NCI-H128 (cell line): ENCODE data around the gene PTH1R.

Experiments used
- DNase-seq: peaks from one replicate; lab custom pipeline; 2025; ENCODE audit not compliant: unreplicated experiment; lab: John Stamatoyannopoulos, UW

The PTH1R gene

DNA sequence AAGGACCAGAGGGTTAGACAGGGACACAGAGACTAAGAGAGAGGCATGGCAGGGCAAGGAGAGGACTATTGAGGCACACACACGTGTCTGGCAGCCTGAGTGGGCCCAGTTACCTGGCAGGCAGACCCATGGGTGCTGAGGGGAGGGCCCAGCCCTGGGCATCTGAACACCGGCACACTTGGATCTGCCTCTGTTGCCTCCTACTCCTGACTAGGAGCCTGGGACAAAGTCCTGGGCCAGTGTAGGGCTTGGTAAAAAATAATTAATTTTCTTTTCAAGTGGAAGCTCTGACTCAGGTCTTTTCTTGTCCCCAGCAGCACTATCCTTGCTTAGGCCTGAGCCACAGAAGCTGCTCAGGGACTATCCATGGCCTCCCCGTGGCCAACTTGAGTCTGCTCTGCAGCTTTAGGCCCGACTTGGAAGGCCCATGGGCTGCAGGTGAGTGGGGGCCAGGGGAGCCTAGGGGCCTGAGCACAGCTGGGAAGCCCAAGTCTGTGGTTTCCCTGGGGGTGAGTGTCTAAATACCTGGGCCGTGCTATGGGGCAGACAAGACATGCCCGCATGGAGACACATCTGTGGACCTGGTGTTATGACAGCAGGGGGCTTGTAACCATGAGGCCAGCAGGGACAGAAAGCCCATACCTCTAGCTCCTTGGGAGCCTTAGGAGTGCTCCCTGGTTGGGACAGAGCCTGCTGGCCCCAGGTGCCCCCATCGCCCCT, at the start of gene PTH1R:
PTH1R (plus strand) TSS at position 316 of the 720 bp plus-strand sequence. CDS start 5,839 bp downstream, outside the sequence.
- DNase-seq: no peak

DNA sequence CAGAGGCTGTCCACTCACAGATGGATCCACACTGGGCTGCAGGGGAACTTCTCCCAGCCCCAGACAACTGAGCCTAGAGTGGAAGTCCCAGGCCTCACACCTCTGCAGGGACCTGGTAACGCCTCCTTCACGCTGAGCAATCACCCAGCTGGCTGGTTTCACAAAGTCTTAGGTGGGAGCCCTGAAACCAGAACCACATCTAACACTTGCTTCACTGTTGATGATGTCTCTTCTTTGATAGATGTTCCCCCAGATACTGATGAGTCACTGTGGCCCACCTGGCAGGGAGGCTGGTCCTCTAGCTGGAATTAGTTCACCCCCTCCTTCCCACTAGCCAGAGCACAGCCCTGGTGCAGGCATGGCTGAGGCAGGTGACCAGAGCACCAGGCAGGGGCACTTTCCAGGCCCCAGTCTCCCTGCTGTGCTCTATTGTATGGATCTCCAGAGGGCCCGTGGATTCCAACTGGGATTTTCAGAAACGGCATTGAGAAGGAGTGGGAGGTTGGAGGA, 47.8 kb upstream of the PTH1R start:
- DNase-seq: no peak

DNA sequence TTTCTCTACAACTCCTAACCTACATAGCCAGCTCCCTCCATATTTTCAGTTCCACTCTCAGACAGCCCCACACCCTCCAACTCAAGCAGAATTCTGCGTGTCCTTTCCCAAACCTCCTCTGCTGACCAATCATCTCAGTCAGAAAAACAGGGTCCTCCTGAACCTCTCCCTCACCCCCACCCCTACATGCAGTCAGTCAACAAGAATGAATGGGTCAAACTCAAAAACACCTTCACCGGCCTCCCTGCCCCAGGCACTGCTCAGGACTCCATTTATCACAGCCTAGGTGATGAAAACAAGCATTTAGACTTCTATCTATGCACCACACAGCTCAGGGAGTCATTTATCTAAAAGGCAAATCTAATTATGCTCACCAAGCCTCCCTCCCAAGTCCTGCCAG, 46.7 kb upstream of the PTH1R start:
- no peak for DNase-seq

DNA sequence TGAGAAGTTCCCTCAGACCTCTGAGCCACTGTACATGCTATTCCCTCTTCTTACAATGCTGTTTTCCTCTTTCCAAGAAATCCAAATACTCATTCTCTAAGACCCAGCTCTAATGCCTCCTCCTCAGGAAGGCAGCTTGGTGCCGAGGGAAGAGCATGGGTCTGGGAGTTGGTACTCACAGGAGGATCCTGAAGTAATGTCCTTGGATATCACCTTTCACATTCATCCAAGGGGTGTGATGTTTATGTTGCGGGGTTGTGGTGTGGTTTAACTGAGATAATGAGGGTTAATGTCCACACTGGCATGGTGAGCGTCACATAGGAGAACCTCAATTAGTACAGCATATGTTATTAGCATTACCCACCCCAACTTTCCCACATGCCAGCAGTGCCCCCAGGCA, 46.2 kb upstream of the PTH1R start:
- DNase-seq: no peak

DNA sequence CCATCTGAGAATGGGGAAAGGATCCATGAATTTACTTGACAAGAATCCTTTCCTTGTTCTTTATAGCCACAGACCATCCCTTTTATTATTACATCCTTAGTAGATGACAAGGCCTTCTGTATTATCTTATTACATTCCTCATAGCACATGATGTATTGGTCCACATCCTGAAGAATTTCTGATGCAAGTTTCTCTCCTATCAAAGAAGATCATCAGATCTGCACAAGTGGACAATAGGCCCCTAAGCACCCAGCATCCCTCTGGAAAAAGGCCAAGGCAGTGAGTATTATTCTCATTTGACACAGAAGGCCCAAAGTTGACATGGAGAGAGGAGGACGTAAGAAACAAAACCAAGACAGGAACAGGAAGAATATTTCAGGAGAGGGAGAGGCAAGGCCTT, 45.7 kb upstream of the PTH1R start:
- no peak for DNase-seq

DNA sequence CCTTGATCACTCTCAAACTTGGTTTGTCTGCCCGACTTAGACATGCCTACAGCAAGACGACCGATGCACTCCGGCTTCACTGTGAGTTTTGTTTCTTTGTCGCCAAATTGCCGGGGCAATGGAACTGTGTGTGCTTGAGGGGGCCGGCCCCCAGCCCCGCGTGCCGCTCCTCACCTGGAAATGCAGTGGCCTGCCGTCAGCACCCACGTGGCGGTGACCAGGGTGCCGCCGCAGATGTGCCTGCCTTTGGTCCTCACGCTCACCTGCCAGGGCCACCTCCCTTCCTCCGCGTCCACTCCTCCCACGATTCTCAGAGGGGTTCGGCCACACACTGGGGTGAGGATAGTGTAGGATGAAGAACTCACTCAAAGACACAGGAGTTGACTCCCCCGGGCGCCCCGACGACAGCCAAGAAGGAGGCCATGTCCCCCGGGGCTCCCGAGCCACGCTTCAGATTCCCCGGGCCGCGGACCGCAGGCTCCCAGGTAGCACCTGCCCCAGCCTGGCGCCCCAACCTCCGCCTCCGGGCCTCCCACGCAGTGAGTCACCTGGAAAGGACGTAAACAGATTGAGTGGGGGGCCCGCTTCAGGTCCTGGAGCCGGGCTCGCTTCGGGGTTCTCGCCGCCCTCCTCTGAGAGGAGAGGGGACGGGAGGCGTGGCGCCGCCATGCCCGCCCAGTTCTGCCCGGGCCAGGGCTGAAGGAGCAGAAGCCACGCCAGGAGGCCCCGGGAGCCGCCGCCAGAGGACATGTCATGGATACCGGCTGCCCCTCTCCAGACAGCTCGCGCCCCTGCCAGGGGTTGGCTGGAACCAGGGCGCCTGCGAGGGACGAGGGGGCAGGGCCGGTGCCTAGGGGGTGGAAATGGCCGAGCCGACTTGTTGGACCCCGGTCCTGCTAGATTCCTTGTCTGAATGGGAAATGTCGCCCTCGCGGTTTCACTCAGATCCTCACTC, 43.9 kb upstream of the PTH1R start:
- no peak for DNase-seq

DNA sequence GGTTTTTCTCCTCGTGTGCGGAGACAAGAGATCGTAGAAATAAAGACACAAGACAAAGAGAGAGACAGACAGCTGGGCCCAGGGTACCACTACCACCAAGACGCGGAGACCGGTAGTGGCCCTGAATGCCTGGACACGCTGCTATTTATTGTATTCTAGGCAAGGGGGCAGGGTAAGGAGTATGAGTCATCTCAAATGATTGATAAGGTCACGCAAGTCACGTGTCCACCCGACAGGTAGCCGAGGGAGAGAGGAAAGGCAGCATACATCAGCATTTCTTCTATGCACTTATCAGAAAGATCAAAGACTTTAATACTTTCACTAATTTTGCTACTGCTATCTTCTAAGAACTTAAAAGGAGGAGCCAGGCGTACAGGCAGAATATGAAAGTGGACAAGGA, 42.5 kb upstream of the PTH1R start:
- DNase-seq: no peak

DNA sequence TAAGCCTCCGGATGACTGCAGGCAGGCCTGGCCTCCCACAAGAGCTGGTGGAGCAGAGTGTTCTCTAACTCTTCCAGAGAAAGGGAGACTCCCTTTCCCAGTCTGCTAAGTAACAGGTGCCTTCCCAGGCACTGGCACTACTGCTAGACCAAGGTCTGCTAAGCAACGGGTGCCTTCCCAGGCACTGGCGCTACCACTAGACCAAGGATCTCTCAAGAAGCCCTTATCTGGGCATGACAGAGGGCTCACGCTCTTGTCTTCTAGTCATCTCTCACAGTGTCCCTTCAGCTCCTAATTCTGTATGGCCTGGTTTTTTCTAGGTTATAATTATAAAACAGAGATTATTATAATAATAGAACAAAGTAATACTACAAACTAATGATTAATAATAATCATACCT, 42.0 kb upstream of the PTH1R start:
- no peak for DNase-seq

DNA sequence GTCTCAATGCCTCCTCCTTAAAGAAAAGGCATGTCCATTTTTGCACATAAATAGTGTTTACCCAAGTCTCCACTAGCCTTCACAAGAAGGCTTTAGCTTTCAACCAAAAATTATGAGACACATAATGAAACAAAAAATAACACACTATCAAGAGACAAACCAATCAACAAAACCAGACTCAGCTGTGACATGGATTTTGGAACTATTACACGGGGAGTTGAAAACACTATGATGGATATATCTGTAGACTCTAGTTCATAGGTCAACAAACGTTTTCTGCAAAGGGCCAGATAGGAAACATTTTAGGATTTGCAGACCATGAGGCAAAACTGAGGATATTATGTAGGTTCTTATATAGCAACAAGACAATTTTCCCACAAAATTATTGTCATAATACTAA, 39.2 kb upstream of the PTH1R start:
- no peak for DNase-seq

DNA sequence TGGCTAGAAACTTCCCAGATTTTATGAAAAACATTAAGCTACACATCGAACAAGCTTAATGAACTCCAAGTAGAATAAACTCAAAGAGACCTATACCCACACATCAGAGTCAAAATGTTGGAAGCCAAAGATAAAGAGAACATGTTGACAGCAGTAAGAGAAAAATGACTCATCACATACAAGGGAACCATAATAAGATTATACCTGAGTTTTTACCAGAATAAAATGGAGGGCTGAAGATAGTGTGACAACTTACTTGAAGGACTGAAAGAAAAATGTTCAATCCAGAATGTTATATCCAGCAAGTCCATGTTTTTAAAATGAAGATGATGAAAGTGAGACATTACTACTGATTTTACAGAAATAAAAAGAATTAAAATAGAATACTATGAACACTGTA, 37.0 kb upstream of the PTH1R start:
- no peak for DNase-seq

DNA sequence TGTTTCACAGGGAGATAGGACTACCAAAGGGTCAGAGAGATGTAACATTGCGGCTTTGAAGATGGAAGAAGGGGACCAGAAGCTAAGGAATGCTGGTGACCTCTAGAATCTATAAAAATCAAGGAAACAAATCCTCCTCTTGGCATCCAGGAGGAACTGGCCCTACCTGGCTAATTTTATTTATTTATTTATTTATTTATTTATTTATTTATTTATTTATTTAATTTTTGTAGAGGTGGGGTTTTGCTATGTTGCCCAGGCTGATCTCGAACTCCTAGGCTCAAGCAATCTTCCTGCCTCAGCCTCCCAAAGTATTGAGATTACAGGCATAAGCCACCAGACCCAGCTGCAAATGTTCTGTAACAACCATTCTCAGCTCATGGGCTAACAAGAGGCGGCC, 34.0 kb upstream of the PTH1R start:
- DNase-seq: no peak

DNA sequence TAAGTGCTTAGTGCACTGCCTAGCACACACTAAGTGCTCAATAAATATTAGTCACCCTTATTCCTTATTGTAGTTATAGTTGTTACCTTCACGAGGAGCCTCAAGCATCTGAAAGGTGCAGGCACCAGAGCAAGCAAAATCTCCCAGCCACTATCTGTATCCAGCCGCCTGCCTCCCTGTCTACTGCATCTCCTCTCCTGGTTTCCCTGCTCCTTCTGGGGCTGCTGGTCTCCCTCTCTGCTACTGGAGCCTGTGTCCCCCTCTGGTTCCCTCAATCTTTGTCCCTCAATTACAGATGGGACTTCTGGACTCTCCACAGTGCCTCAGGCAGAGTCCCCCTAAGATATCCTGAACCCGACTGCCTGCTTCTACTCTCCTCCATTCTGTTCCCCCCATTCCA, 33.1 kb upstream of the PTH1R start:
- no peak for DNase-seq

DNA sequence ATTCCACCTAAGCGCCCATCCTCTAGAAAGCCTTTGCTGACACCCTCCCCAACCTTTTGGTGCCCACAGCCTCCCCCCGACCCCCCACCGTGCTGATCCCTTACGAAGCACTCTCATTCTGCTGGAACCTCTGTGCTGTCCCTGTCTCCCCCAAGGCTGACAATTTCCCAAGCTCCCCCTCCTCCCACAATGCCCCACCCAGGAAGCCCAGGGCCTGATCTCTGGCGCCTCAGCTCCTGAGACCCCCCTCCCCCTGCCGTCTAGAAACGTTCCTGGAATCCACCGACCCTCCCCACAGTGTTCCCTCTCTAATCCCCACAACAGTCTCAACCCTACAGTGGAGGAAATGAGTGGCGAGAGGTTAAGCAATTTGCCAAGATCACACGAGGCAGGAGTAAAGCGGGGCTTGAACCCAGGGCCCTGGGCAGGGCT, 32.6 kb upstream of the PTH1R start:
- no peak for DNase-seq

DNA sequence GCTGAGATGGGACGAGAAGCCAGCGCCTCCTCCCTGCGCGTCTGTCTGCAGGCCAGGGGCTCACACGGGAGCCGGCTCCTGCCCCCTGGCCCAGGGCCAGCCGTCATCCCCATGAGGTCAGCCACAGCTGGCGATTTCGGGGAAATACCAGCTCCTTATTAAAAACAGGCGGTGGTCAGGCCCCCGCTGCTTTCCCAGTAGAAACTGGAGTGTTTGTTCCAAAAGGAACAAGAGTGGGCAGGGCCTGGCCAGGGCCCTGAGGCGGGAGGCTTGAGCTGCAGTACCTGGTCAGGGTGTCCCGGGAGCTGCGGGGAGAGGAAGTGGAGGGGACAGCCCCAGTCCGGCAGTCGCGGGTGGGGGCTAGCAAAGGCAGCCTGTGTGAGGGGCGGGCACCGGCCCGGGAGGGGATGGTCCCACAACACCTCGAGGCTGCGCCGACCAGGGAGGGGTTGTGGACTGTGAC, 32.1 kb upstream of the PTH1R start:
- no peak for DNase-seq

DNA sequence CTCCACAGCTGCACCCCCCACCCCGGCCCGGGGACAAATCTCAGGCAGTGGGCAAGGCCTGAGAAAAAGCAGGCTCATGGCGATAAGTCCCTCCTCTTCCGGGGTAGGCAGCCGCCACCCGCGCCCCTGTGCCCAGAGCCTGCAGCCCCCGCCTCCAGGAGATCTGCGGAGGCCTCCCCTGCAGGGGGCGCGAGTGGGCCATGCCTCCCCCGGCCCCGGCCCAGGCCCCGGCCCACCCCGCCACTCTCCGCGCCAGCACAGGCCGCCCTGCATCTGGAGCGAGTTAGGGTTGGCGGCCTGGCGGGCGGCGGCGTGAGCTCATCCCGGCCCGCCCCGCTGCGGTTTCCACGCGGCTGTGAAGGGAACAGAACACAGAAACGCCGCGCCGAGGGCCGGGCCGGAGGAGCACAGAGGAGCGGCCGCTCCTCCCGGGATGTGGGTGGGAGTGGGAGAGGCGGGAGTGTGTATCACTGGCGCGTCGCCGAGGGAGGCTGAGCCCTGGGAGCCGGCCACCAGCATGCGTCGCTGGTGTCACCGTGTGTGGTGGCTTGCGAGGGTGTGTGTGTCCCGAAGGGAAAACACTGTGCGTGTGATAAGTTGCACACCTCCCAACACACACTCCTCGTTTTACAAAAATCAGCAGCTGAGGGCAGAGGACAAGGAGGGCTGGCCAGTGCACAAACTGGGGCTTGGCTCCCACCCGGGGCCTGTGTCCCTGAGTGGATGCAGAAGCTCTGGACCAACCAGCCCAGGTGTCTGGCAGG, 31.5 kb upstream of the PTH1R start:
- DNase-seq: no peak

DNA sequence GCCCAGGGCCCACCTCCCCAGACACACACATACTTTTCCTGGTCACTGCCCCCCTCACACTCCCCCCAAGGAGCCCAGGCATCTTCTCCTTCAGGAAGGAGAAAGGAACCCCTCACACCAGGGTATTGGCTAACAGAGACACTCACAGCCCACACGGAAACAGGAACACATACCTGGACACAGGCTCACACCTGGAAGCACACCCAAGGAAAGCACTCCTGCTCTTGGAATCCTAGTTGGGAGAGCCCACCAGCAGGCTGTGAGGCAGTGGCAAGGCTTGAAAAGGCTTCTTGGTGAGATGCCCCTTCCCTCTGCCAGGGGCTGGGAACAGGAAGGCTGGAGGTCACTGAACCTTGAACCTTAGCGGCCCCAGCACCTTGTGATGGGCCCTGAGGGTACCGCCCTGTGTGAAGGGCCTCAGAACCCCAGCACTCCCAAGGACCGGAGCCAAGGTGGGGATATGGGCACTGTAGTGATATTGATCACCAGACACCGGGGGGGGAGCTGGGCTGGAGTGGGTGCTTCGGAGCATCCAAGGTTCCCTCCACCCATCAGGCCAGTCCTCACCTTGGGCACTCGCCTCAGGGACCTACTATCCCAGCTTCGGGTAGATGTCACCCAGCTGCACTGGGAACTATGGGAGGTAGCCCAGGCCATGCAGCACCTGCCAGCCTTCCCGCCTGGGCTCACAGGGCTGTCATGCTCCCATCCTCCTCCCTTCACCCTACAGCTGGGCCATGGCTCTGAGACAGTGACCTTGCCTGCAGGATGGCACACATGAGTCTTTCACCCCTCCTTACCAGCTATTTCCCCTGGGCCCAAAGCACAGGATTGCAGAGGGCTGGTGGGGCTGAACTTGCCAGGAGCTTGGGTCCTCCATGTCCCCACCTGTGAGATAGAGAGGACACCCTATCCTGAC, 30.6 kb upstream of the PTH1R start:
- no peak for DNase-seq

DNA sequence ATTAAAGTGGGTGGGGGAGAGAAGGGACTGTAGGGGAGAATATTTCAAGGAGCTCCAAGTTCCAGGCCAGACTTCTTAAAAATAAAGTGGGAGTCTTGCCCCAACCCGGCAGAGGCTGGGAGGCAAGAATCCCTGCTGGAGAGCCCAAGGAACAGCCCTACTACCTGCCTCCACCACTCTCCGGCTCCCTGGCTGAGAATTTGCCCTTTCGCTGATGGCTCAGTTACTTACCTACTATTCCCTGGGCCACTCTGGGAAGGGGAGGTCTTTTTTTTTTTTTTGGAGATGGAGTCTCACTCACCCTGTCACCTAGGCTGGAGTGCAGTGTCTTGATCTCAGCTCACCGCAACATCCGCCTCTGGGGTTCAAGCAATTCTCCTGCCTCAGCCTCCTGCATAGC, 29.8 kb upstream of the PTH1R start:
- no peak for DNase-seq

DNA sequence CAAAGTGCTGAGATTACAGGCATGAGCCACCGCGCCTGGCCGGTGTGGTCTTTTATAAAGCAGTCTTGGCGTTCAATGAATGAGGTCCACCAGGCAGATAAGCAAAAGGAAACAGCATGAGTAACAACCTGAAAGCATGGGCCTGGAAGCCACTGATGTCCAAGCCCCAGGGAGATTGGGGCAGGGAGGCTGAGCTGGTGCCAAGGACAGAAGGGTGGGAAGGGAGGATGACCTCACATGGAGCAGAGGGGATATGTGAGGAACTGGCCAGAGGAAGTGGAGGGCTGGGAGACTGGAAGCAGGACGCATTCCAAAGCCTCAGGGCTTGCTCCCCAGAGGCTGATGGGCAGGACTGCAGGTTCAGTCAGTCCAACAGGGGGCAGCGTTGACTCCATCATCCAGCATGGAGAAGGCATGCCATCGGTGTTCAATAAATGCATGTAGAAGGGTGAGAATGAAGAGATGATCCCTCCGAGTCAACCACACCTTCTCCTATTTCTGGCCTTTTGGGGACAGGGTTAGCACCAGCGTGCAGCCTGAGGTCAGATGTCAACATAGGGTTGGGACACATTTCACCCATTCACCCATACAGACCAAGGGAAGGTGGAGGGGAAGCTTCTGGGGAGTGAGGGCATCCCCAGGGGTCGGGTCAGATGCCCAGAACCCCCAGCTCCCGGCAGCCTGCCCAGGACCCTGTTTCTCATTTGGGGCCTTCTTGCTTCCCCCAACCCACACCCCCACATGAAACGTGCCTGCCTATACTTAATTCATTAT, 29.1 kb upstream of the PTH1R start:
- DNase-seq: no peak

DNA sequence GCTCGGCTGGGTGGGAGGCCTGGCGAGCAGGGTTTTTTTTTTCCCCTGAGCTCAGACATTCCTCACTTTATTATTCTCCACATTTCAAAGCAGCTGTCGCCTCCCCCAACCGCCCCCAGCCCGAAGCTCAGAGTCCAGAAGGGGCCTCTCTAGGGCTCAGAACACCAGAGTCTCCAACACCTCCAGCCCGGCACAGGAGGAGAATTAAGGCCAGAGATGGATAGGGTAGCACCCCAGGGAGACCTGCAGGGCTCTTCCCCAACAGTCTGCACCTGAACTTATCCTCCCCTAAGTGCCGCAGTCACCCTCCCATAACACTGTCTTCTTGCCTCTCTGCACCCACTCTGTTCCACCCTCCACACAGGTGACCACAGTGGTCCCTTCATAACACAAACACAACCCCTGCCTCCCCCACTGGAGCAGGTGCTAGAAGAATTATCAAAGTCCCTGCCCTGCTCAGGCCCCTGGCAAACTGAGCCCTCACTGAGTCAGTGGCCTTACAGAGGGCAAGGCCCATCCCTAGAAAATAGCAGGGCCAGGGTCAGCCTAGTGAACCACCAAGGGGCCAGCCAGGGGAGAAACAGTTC, 28.4 kb upstream of the PTH1R start:
- DNase-seq: no peak
